HepG2 (cell line): ENCODE results near the gene TEAD3. TPM values are rescaled to one million over a fixed set of nuclear protein-coding genes. Genes with fewer than 3 reads are reported as not detected.

Experiments
- ATAC-seq: fragments of 200-7000 bp; cut with Tn5 transposase; 3 replicates; pipeline ENCODE4 v1.9.1; 2020; ENCODE audit warnings: mild to moderate bottlenecking, moderate library complexity
- BruUV-seq: library from RNA; stranded (reverse); fragments of 400-500 nt; replicated peaks from 2 replicates; lab custom pipeline; 2021; lab: Mats Ljungman, UMichigan
- CTCF ChIA-PET: fragments of 300-600 bp; formaldehyde crosslinking; extraction: SDS; loops from one replicate; lab custom pipeline; 2021; ENCODE audit warnings: low total read pairs, inconsistent platforms, low intra/inter-chr PET ratio; lab: Yijun Ruan, JAX
- POLR2A ChIA-PET: fragments of 350-600 bp; sonication (Branson Sonifier 250); formaldehyde crosslinking; loops from one replicate; lab custom pipeline; 2020; ENCODE audit warnings: antibody characterized with exemption, inconsistent platforms; lab: Yijun Ruan, JAX
- DNase-seq: peaks from one replicate; pipeline ENCODE4 v3.0.0-alpha.2; 2015; ENCODE audit warnings: low spot score
- FAIRE-seq: peaks from 3 replicates; lab custom pipeline; 2011; peaks lifted over from hg19 to GRCh38; lab: Jason Lieb, UNC
- H2AFZ ChIP-seq: one replicate; pipeline ENCODE4 v1.6.1; 2011; ENCODE audit warnings: low read length, inconsistent platforms
- H3K27ac ChIP-seq: fragments of 300-600 bp; 3 replicates; pipeline ENCODE4 v1.8.0; 2011; ENCODE audit warnings: mixed run types, mild to moderate bottlenecking, mixed read lengths, low read length, inconsistent platforms; ENCODE audit not compliant: insufficient read depth; ENCODE audit errors: extremely low read length
- H3K27me3 ChIP-seq, 2 experiments: fragments of 200-600 bp in 1 of 2; 2 replicates in 1 of 2; 3 replicates in 1 of 2; pipeline versions ENCODE4 v1.6.0 to v1.8.0; 2011; ENCODE audit warnings: low read length in 2 of 2, mild to moderate bottlenecking in 2 of 2, moderate library complexity in 2 of 2, inconsistent platforms in 1 of 2; ENCODE audit not compliant: insufficient read depth in 2 of 2, control insufficient read depth in 1 of 2
- H3K36me3 ChIP-seq, 2 experiments: fragments of 200-600 bp in 1 of 2; replicated peaks in 1 of 2; 2 replicates in 1 of 2; 3 replicates in 1 of 2; pipeline versions ENCODE4 v1.5.1 to v1.8.0; 2011; ENCODE audit warnings: low read length in 2 of 2, inconsistent platforms in 1 of 2; ENCODE audit not compliant: insufficient read depth in 2 of 2, control insufficient read depth in 1 of 2
- H3K4me1 ChIP-seq: 2 replicates; pipeline ENCODE4 v1.5.1; 2012; ENCODE audit warnings: low read length, inconsistent platforms; ENCODE audit not compliant: insufficient read depth
- H3K4me2 ChIP-seq: 2 replicates; pipeline ENCODE4 v1.6.0; 2011; ENCODE audit warnings: low read depth, low read length, inconsistent platforms
- H3K4me3 ChIP-seq, 3 experiments: fragments of 200-600 bp in 1 of 3; sonication (generic), shearing (Covaris generic) in 1 of 3; replicated peaks in 1 of 3; 2 replicates each; pipeline ENCODE4 v1.5.1; 2011 to 2016; ENCODE audit warnings: low read length in 3 of 3, inconsistent platforms in 2 of 3, low read depth in 2 of 3, mild to moderate bottlenecking in 2 of 3, control low read depth in 1 of 3, mixed read lengths in 1 of 3; ENCODE audit not compliant: insufficient read depth in 1 of 3
- H3K79me2 ChIP-seq: one replicate; pipeline ENCODE4 v1.6.1; 2011; ENCODE audit warnings: low read length, inconsistent platforms; ENCODE audit not compliant: insufficient read depth
- H3K9ac ChIP-seq: 2 replicates; pipeline ENCODE4 v1.6.0; 2011; ENCODE audit warnings: mild to moderate bottlenecking, low read depth, low read length, inconsistent platforms; ENCODE audit not compliant: insufficient read depth
- H3K9me3 ChIP-seq: 2 replicates; pipeline ENCODE4 v1.5.1; 2012; ENCODE audit warnings: mild to moderate bottlenecking, low read length
- H4K20me1 ChIP-seq: 2 replicates; pipeline ENCODE4 v1.6.0; 2011; ENCODE audit warnings: inconsistent platforms, mild to moderate bottlenecking, low read length, moderate library complexity; ENCODE audit not compliant: insufficient read depth
- AGO2 ChIP-seq: fragments of 200-400 bp; formaldehyde crosslinking; optimal IDR thresholded peaks from 2 replicates; pipeline ENCODE3; 2017; ENCODE audit warnings: mild to moderate bottlenecking, low read depth, low read length, moderate library complexity
- ATRX ChIP-seq: sonication (generic); formaldehyde crosslinking; IDR thresholded peaks from 2 replicates; pipeline ENCODE4 v1.4.0; 2020; ENCODE audit warnings: missing genetic modification reagents, borderline replicate concordance
- GATAD1 ChIP-seq: IDR thresholded peaks from 2 replicates; pipeline ENCODE4 v1.6.1; 2016; ENCODE audit warnings: missing genetic modification reagents, missing compliant biosample characterization
- MLXIP ChIP-seq: sonication (generic); formaldehyde crosslinking; IDR thresholded peaks from 2 replicates; pipeline ENCODE4 v1.9.0; 2021; ENCODE audit warnings: missing genetic modification reagents, borderline replicate concordance
- MYC ChIP-seq: sonication (generic); formaldehyde crosslinking; IDR thresholded peaks from 2 replicates; pipeline ENCODE4 v1.9.0; 2021; ENCODE audit warnings: missing genetic modification reagents, borderline replicate concordance
- PHF21A ChIP-seq: sonication (generic); formaldehyde crosslinking; IDR thresholded peaks from 2 replicates; pipeline ENCODE4 v1.5.0; 2020; ENCODE audit warnings: mild to moderate bottlenecking, missing genetic modification reagents
- REST ChIP-seq, 2 experiments: IDR thresholded peaks; 2 replicates each; pipeline ENCODE4 v1.6.1; 2011 to 2012; ENCODE audit warnings: low read length in 2 of 2, borderline replicate concordance in 1 of 2, low read depth in 1 of 2, mild to moderate bottlenecking in 1 of 2, moderate library complexity in 1 of 2
- TFAP4 ChIP-seq: sonication (generic); IDR thresholded peaks from 2 replicates; pipeline ENCODE4 v1.6.1; 2016; ENCODE audit warnings: low read depth, borderline replicate concordance
- TRIM22 ChIP-seq: fragments of 450-650 bp; IDR thresholded peaks from 2 replicates; pipeline ENCODE4 v1.6.1; 2017
- ZBTB33 ChIP-seq: sonication (generic); formaldehyde crosslinking; IDR thresholded peaks from 2 replicates; pipeline ENCODE4 v1.4.0; 2020; ENCODE audit warnings: missing genetic modification reagents
- ZC3H13 ChIP-seq: sonication (generic); formaldehyde crosslinking; IDR thresholded peaks from 2 replicates; pipeline ENCODE4 v1.8.1; 2023; ENCODE audit warnings: mild to moderate bottlenecking, missing genetic modification reagents, moderate library complexity
- ZNF543 ChIP-seq: sonication (generic); formaldehyde crosslinking; IDR thresholded peaks from 2 replicates; pipeline ENCODE4 v1.4.0; 2020; ENCODE audit warnings: mild to moderate bottlenecking, missing genetic modification reagents
- ZNF556 ChIP-seq: sonication (generic); formaldehyde crosslinking; IDR thresholded peaks from 2 replicates; pipeline ENCODE4 v1.4.0; 2020; ENCODE audit warnings: mild to moderate bottlenecking, missing genetic modification reagents, borderline replicate concordance
- ZNF605 ChIP-seq: sonication (generic); formaldehyde crosslinking; IDR thresholded peaks from 2 replicates; pipeline ENCODE4 v1.8.0; 2022; ENCODE audit warnings: mild to moderate bottlenecking, missing genetic modification reagents
- WGBS: methylation state at CpG from one replicate; pipeline ENCODE4 v1.1.6; 2017; ENCODE audit warnings: low lambda C conversion rate; 5-methylcytosine and 5-hydroxymethylcytosine counted together
- in situ Hi-C: cut with HindIII; loops from 2 replicates; pipeline ENCODE4 v1.10.0; 2017; ENCODE audit warnings: low pct_unique_long_range_greater_than_20kb; ENCODE audit not compliant: extremely low pct_ligation_motif_present
- intact Hi-C: fragments of 100-400 bp; cut with micrococcal nuclease; formaldehyde crosslinking; loops from one replicate; pipeline ENCODE4 v1.10.0; 2022; ENCODE audit not compliant: unreplicated experiment
- polyA plus RNA-seq, 8 experiments: library from polyadenylated mRNA; depleted of rRNA in 3 of 8; stranded (reverse) in 7 of 8; unstranded in 1 of 8; fragments of >200 nt; fragmentation: Illumina TruSeq in 4 of 8; extraction: Trizol in 4 of 8; gene quantifications; 2 replicates each; pipeline versions ENCODE4 v1.2.1 to v1.2.3, GENCODE V29; 2011 to 2016; ENCODE audit warnings: low read depth in 4 of 8, missing spikeins in 1 of 8, mixed read lengths in 1 of 8; ENCODE audit not compliant: insufficient read depth in 1 of 8
- total RNA-seq, 5 experiments: library from RNA; depleted of rRNA; stranded (reverse); fragments of >200 nt; fragmentation: Illumina TruSeq; extraction: Trizol; gene quantifications; 2 replicates each; pipeline ENCODE4 v1.2.3, GENCODE V29; 2016; ENCODE audit warnings: low read depth in 1 of 5

TEAD3 gene
- total and polyA plus RNA-seq, 2 of the 13 experiments (the other 11 are each of a cell fraction or from before 2014, with no cell fraction given), result 15.1 to 16.5 TPM

GRCh38 chr6:35500782-35501181 is 3.9 kb upstream of the TEAD3 start:
- BruUV-seq, result no TSS peak
- 4% methylated on average over 6 of the region's 6 CpGs for WGBS
- FAIRE-seq, result no peak
- Histone ChIP-seq H3K27ac (no peak overlapping the region), H3K9ac (no peak overlapping the region), H3K36me3 (no peaks in the 10 kb centered on the region), H3K79me2 (peaks cover 4% of the 10 kb centered on the region), H3K4me1 (peaks cover 40% of the 10 kb centered on the region), H3K27me3 (peaks cover 11 to 47% of the 10 kb centered on the region in 2 experiments; a peak in 4 of 5 replicates), H3K9me3 (no peaks in the 10 kb centered on the region), H2AFZ (no peak overlapping the region), H3K4me2 (peak overlapping the region; percentile 20; the same call in 1 of the 2 replicates), H4K20me1 (peaks cover under 1% of the 10 kb centered on the region; the same call in 1 of the 2 replicates), H3K4me3 (no peak overlapping the region)
- in situ Hi-C loops, result no loop called here
- ChIA-PET POLR2A (no interaction called here), CTCF (no interaction called here)
- intact Hi-C loops, result no loop called here
- ATAC-seq, result no peak
- DNase-seq, result peak; percentile 34
- no peak for TF ChIP-seq ATRX
- TF ChIP-seq MLXIP (CRISPR knock-in tag), result no peak
- TF ChIP-seq REST (IDR thresholded peaks at IDR 0.05; ENCODE audit: borderline replicate concordance in 1 of 2, low read depth in 1 of 2, low read length in 2 of 2), result no peak
- TF ChIP-seq PHF21A, result no peak
- peak; percentile 57; the same call in 1 of the 2 replicates for TF ChIP-seq TFAP4
- no peak for TF ChIP-seq ZNF543 (CRISPR knock-in tag)
- no peak for TF ChIP-seq ZBTB33 (CRISPR knock-in tag)
- no peak for TF ChIP-seq ZC3H13
- TF ChIP-seq ZNF605 (CRISPR knock-in tag), result 0 out of 2 replicates have a peak, but pooled peaks have one; percentile 16
- no peak for TF ChIP-seq ZNF556
- TF ChIP-seq AGO2, result no peak
- TF ChIP-seq GATAD1 (CRISPR knock-in tag), result no peak
- TF ChIP-seq TRIM22, result no peak
- no peak for TF ChIP-seq MYC
